ENCODE measurements around the gene SLC35A3.
"Not testable (repeated sequence)": the region's sequence is repeated elsewhere in the genome, so short reads cannot be mapped to it uniquely, and the experiment has no call there.

SLC35A3 gene

DNA sequence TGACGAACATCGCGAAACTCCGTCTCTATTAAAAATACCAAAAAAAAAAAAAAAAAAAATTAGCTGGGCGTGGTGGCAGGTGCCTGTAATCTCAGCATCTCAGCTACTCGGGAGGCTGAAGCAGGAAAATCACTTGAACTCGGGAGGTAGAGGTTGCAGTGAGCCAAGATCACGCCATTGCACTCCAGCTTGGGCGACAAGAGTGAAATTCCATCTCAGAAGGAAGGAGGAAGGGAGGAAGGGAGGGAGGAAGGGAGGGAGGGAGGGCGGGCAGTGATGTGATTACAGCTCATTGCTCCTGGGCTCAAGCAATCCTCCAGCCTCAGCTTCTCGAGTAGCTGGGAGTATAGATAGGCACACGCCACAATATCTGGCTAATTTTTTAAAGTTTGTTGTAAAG lies 7.5 kb downstream of the SLC35A3 start:
- not testable (repeated sequence) for H3K4me3 ChIP-seq (ENCODE audit: low read depth, low read length); H3K4me1 ChIP-seq (ENCODE audit: control insufficient read depth, insufficient read depth, low read length); H3K9me3 ChIP-seq (ENCODE audit: control insufficient read depth, insufficient read depth, low read depth, low read length); H3K27ac ChIP-seq (ENCODE audit: extremely low read depth, low read depth, low read length)
- peaks cover 14 to 17% of the 10 kb centered on the region in 2 experiments for H3K36me3 ChIP-seq (ENCODE audit: control insufficient read depth in 2 of 2, insufficient read depth in 1 of 2, low read length in 2 of 2)
- ChIA-PET POLR2A (interaction anchor here (1.0 kb wide), 2 partner anchors 8 to 1258 kb away, joined by 3 read pairs; partner anchors contain the start of gene SLC35A3), CTCF (interaction anchor here (0.6 kb wide), 1 partner anchor 219 kb away, joined by 4 read pairs; no protein-coding TSS in a partner anchor)
- TF ChIP-seq GLIS1 (tag by site-specific recombination; IDR thresholded peaks at IDR 0.05) (0 out of 2 replicates have a peak, but pooled peaks have one; percentile 3), ZNF600 (tag by site-specific recombination; IDR thresholded peaks at IDR 0.05) (peak; percentile 69; the same call in 1 of the 2 replicates), WT1 (tag by site-specific recombination; IDR thresholded peaks at IDR 0.05) (peak; percentile 79)

- TF ChIP-seq KLF1 (tag by site-specific recombination; IDR thresholded peaks at IDR 0.05) (no peak), ZNF747 (tag by site-specific recombination; IDR thresholded peaks at IDR 0.05) (no peak), ZNF792 (tag by site-specific recombination; IDR thresholded peaks at IDR 0.05) (no peak), ZNF549 (tag by site-specific recombination; IDR thresholded peaks at IDR 0.05) (no peak), KLF17 (tag by site-specific recombination; IDR thresholded peaks at IDR 0.05) (no peak), ZSCAN23 (tag by site-specific recombination; IDR thresholded peaks at IDR 0.05) (no peak), ZNF157 (tag by site-specific recombination; IDR thresholded peaks at IDR 0.05) (no peak)
- no peak overlapping the region for H3K27ac ChIP-seq (ENCODE audit: extremely low read depth, low read depth, low read length)
- H3K36me3 ChIP-seq (ENCODE audit: control insufficient read depth in 2 of 2, insufficient read depth in 1 of 2, low read length in 2 of 2), result peaks cover 14 to 17% of the 10 kb centered on the region in 2 experiments
- CTCF ChIA-PET, result no interaction called here
- no peaks in the 10 kb centered on the region for H3K9me3 ChIP-seq (ENCODE audit: control insufficient read depth, insufficient read depth, low read depth, low read length)
- POLR2A ChIA-PET, result interaction anchor here (1.0 kb wide), 1 partner anchor 9 kb away, joined by 3 read pairs; the partner anchor contains the start of gene SLC35A3
- no peak overlapping the region for H3K4me3 ChIP-seq (ENCODE audit: low read depth, low read length)
- no peaks in the 10 kb centered on the region; the same call in 1 of the 2 replicates for H3K4me1 ChIP-seq (ENCODE audit: control insufficient read depth, insufficient read depth, low read length)
Measured at GRCh38 chr1:99978218-99978617, 8.4 kb downstream of the SLC35A3 start.

- no peak overlapping the region for H3K27ac ChIP-seq (ENCODE audit: extremely low read depth, low read depth, low read length)
- peaks cover 14 to 17% of the 10 kb centered on the region in 2 experiments for H3K36me3 ChIP-seq (ENCODE audit: control insufficient read depth in 2 of 2, insufficient read depth in 1 of 2, low read length in 2 of 2)
- ChIA-PET CTCF (interaction anchor here (0.6 kb wide), 1 partner anchor 400 kb away, joined by 4 read pairs; no protein-coding TSS in a partner anchor), POLR2A (no interaction called here)
- H3K4me1 ChIP-seq (ENCODE audit: control insufficient read depth, insufficient read depth, low read length), result no peaks in the 10 kb centered on the region; the same call in 1 of the 2 replicates
- no peaks in the 10 kb centered on the region for H3K9me3 ChIP-seq (ENCODE audit: control insufficient read depth, insufficient read depth, low read depth, low read length)
- no peak overlapping the region for H3K4me3 ChIP-seq (ENCODE audit: low read depth, low read length)
- TF ChIP-seq RBAK (tag by site-specific recombination; IDR thresholded peaks at IDR 0.05), result no peak
- TF ChIP-seq ZBTB1 (tag by site-specific recombination; IDR thresholded peaks at IDR 0.05), result no peak
- TF ChIP-seq ZNF621 (tag by site-specific recombination; IDR thresholded peaks at IDR 0.05), result no peak
- no peak for TF ChIP-seq BCL11B (tag by site-specific recombination; IDR thresholded peaks at IDR 0.05; ENCODE audit: low read depth)
- TF ChIP-seq ZBTB17 (tag by site-specific recombination; IDR thresholded peaks at IDR 0.05), result no peak
- no peak for TF ChIP-seq ZNF701 (tag by site-specific recombination; IDR thresholded peaks at IDR 0.05)
- no peak for TF ChIP-seq ZNF274 (IDR thresholded peaks at IDR 0.05; ENCODE audit: low read length)
- no peak for TF ChIP-seq ZNF274 (tag by site-specific recombination; IDR thresholded peaks at IDR 0.05; ENCODE audit: borderline replicate concordance)
- no peak for TF ChIP-seq PRDM4 (tag by site-specific recombination; IDR thresholded peaks at IDR 0.05)
- TF ChIP-seq ZNF114 (tag by site-specific recombination; IDR thresholded peaks at IDR 0.05), result no peak
- no peak for TF ChIP-seq ZBTB20 (tag by site-specific recombination; IDR thresholded peaks at IDR 0.05)
- no peak for TF ChIP-seq ZSCAN5A (tag by site-specific recombination; IDR thresholded peaks at IDR 0.05)
- TF ChIP-seq ZNF148 (tag by site-specific recombination; IDR thresholded peaks at IDR 0.05; ENCODE audit: borderline replicate concordance), result no peak
- TF ChIP-seq SCRT2 (tag by site-specific recombination; IDR thresholded peaks at IDR 0.05), result no peak
- TF ChIP-seq YY2 (tag by site-specific recombination; IDR thresholded peaks at IDR 0.05), result no peak
- no peak for TF ChIP-seq ZBTB21 (tag by site-specific recombination; IDR thresholded peaks at IDR 0.05)
- no peak for TF ChIP-seq ZNF677 (tag by site-specific recombination; IDR thresholded peaks at IDR 0.05)
Measured at GRCh38 chr1:99979091-99979490, 9.3 kb downstream of the SLC35A3 start.
